HepG2 (cell line): Measurements from ENCODE around the gene HIVEP2. TPM values are rescaled to one million over a fixed set of nuclear protein-coding genes. Genes with fewer than 3 reads are reported as not detected.

Experiments
- ATAC-seq: fragments of 200-7000 bp; cut with Tn5 transposase; 3 replicates; pipeline ENCODE4 v1.9.1; 2020; ENCODE audit warnings: mild to moderate bottlenecking, moderate library complexity
- BruUV-seq: library from RNA; stranded (reverse); fragments of 400-500 nt; replicated peaks from 2 replicates; lab custom pipeline; 2021; lab: Mats Ljungman, UMichigan
- CTCF ChIA-PET: fragments of 300-600 bp; formaldehyde crosslinking; extraction: SDS; loops from one replicate; lab custom pipeline; 2021; ENCODE audit warnings: low total read pairs, inconsistent platforms, low intra/inter-chr PET ratio; lab: Yijun Ruan, JAX
- POLR2A ChIA-PET: fragments of 350-600 bp; sonication (Branson Sonifier 250); formaldehyde crosslinking; loops from one replicate; lab custom pipeline; 2020; ENCODE audit warnings: antibody characterized with exemption, inconsistent platforms; lab: Yijun Ruan, JAX
- DNase-seq: peaks from one replicate; pipeline ENCODE4 v3.0.0-alpha.2; 2015; ENCODE audit warnings: low spot score
- FAIRE-seq: peaks from 3 replicates; lab custom pipeline; 2011; peaks lifted over from hg19 to GRCh38; lab: Jason Lieb, UNC
- H2AFZ ChIP-seq: one replicate; pipeline ENCODE4 v1.6.1; 2011; ENCODE audit warnings: low read length, inconsistent platforms
- H3K27ac ChIP-seq: fragments of 300-600 bp; 3 replicates; pipeline ENCODE4 v1.8.0; 2011; ENCODE audit warnings: mixed run types, mild to moderate bottlenecking, mixed read lengths, low read length, inconsistent platforms; ENCODE audit not compliant: insufficient read depth; ENCODE audit errors: extremely low read length
- H3K27me3 ChIP-seq, 2 experiments: fragments of 200-600 bp in 1 of 2; 2 replicates in 1 of 2; 3 replicates in 1 of 2; pipeline versions ENCODE4 v1.6.0 to v1.8.0; 2011; ENCODE audit warnings: low read length in 2 of 2, mild to moderate bottlenecking in 2 of 2, moderate library complexity in 2 of 2, inconsistent platforms in 1 of 2; ENCODE audit not compliant: insufficient read depth in 2 of 2, control insufficient read depth in 1 of 2
- H3K36me3 ChIP-seq, 2 experiments: fragments of 200-600 bp in 1 of 2; replicated peaks in 1 of 2; 2 replicates in 1 of 2; 3 replicates in 1 of 2; pipeline versions ENCODE4 v1.5.1 to v1.8.0; 2011; ENCODE audit warnings: low read length in 2 of 2, inconsistent platforms in 1 of 2; ENCODE audit not compliant: insufficient read depth in 2 of 2, control insufficient read depth in 1 of 2
- H3K4me1 ChIP-seq: 2 replicates; pipeline ENCODE4 v1.5.1; 2012; ENCODE audit warnings: low read length, inconsistent platforms; ENCODE audit not compliant: insufficient read depth
- H3K4me2 ChIP-seq: 2 replicates; pipeline ENCODE4 v1.6.0; 2011; ENCODE audit warnings: low read depth, low read length, inconsistent platforms
- H3K4me3 ChIP-seq, 3 experiments: fragments of 200-600 bp in 1 of 3; sonication (generic), shearing (Covaris generic) in 1 of 3; replicated peaks in 1 of 3; 2 replicates each; pipeline ENCODE4 v1.5.1; 2011 to 2016; ENCODE audit warnings: low read length in 3 of 3, inconsistent platforms in 2 of 3, low read depth in 2 of 3, mild to moderate bottlenecking in 2 of 3, control low read depth in 1 of 3, mixed read lengths in 1 of 3; ENCODE audit not compliant: insufficient read depth in 1 of 3
- H3K79me2 ChIP-seq: one replicate; pipeline ENCODE4 v1.6.1; 2011; ENCODE audit warnings: low read length, inconsistent platforms; ENCODE audit not compliant: insufficient read depth
- H3K9ac ChIP-seq: 2 replicates; pipeline ENCODE4 v1.6.0; 2011; ENCODE audit warnings: mild to moderate bottlenecking, low read depth, low read length, inconsistent platforms; ENCODE audit not compliant: insufficient read depth
- H3K9me3 ChIP-seq: 2 replicates; pipeline ENCODE4 v1.5.1; 2012; ENCODE audit warnings: mild to moderate bottlenecking, low read length
- H4K20me1 ChIP-seq: 2 replicates; pipeline ENCODE4 v1.6.0; 2011; ENCODE audit warnings: inconsistent platforms, mild to moderate bottlenecking, low read length, moderate library complexity; ENCODE audit not compliant: insufficient read depth
- ARNT ChIP-seq: fragments of 450-650 bp; IDR thresholded peaks from 2 replicates; pipeline ENCODE4 v1.6.1; 2017
- CC2D1A ChIP-seq: sonication (generic); formaldehyde crosslinking; IDR thresholded peaks from 2 replicates; pipeline ENCODE4 v1.8.1; 2023; ENCODE audit warnings: mild to moderate bottlenecking, missing genetic modification reagents
- CCDC6 ChIP-seq: sonication (generic); formaldehyde crosslinking; IDR thresholded peaks from 2 replicates; pipeline ENCODE4 v1.8.1; 2022; ENCODE audit warnings: mild to moderate bottlenecking, missing genetic modification reagents, moderate library complexity
- CEBPB ChIP-seq: IDR thresholded peaks from 2 replicates; pipeline ENCODE4 v1.6.1; 2011; ENCODE audit warnings: low read depth, low read length, improper control_type of control experiment, borderline replicate concordance
- CEBPG ChIP-seq: IDR thresholded peaks from 2 replicates; pipeline ENCODE4 v1.6.1; 2016
- ELF1 ChIP-seq: sonication (generic); formaldehyde crosslinking; IDR thresholded peaks from 2 replicates; pipeline ENCODE4 v1.4.0; 2020; ENCODE audit warnings: missing genetic modification reagents
- FOSL2 ChIP-seq: sonication (generic); formaldehyde crosslinking; IDR thresholded peaks from 2 replicates; pipeline ENCODE4 v1.4.0; 2020; ENCODE audit warnings: missing genetic modification reagents
- KLF6 ChIP-seq: IDR thresholded peaks from 2 replicates; pipeline ENCODE4 v1.8.0; 2016; ENCODE audit warnings: missing biosample characterization, missing genetic modification reagents
- MBD4 ChIP-seq: IDR thresholded peaks from 2 replicates; pipeline ENCODE4 v1.6.1; 2012; ENCODE audit warnings: low read length, inconsistent platforms, borderline replicate concordance
- MIER3 ChIP-seq: IDR thresholded peaks from 2 replicates; pipeline ENCODE4 v1.6.1; 2016; ENCODE audit warnings: missing compliant biosample characterization, borderline replicate concordance
- POLR2AphosphoS2 ChIP-seq: IDR thresholded peaks from 2 replicates; pipeline ENCODE4 v1.6.1; 2011; ENCODE audit warnings: low read depth, low read length, improper control_type of control experiment
- SUZ12 ChIP-seq: fragments of 150-350 bp; IDR thresholded peaks from 2 replicates; pipeline ENCODE4 v1.6.1; 2014; ENCODE audit warnings: low read depth, low read length
- YEATS4 ChIP-seq: sonication (generic); formaldehyde crosslinking; IDR thresholded peaks from 2 replicates; pipeline ENCODE4 v1.4.0; 2020; ENCODE audit warnings: missing genetic modification reagents, borderline replicate concordance
- ZFP37 ChIP-seq: sonication (generic); formaldehyde crosslinking; IDR thresholded peaks from 2 replicates; pipeline ENCODE4 v1.4.0; 2020; ENCODE audit warnings: missing genetic modification reagents, borderline replicate concordance
- ZNF263 ChIP-seq: sonication (generic); formaldehyde crosslinking; IDR thresholded peaks from 2 replicates; pipeline ENCODE4 v1.4.0; 2020; ENCODE audit warnings: missing genetic modification reagents
- ZNF816 ChIP-seq: sonication (generic); formaldehyde crosslinking; IDR thresholded peaks from 2 replicates; pipeline ENCODE4 v1.8.0; 2022; ENCODE audit warnings: missing genetic modification reagents, mild to moderate bottlenecking, borderline replicate concordance
- WGBS: methylation state at CpG from one replicate; pipeline ENCODE4 v1.1.6; 2017; ENCODE audit warnings: low lambda C conversion rate; 5-methylcytosine and 5-hydroxymethylcytosine counted together
- in situ Hi-C: cut with HindIII; loops from 2 replicates; pipeline ENCODE4 v1.10.0; 2017; ENCODE audit warnings: low pct_unique_long_range_greater_than_20kb; ENCODE audit not compliant: extremely low pct_ligation_motif_present
- intact Hi-C: fragments of 100-400 bp; cut with micrococcal nuclease; formaldehyde crosslinking; loops from one replicate; pipeline ENCODE4 v1.10.0; 2022; ENCODE audit not compliant: unreplicated experiment
- polyA plus RNA-seq, 8 experiments: library from polyadenylated mRNA; depleted of rRNA in 3 of 8; stranded (reverse) in 7 of 8; unstranded in 1 of 8; fragments of >200 nt; fragmentation: Illumina TruSeq in 4 of 8; extraction: Trizol in 4 of 8; gene quantifications; 2 replicates each; pipeline versions ENCODE4 v1.2.1 to v1.2.3, GENCODE V29; 2011 to 2016; ENCODE audit warnings: low read depth in 4 of 8, missing spikeins in 1 of 8, mixed read lengths in 1 of 8; ENCODE audit not compliant: insufficient read depth in 1 of 8
- total RNA-seq, 5 experiments: library from RNA; depleted of rRNA; stranded (reverse); fragments of >200 nt; fragmentation: Illumina TruSeq; extraction: Trizol; gene quantifications; 2 replicates each; pipeline ENCODE4 v1.2.3, GENCODE V29; 2016; ENCODE audit warnings: low read depth in 1 of 5
- TF ChIP-seq, protein P1 (sequence below): sonication (generic); formaldehyde crosslinking; IDR thresholded peaks from 2 replicates; pipeline ENCODE4 v1.4.0; 2020; ENCODE audit warnings: low read depth, missing genetic modification reagents
- TF ChIP-seq, protein P2 (sequence below): sonication (generic); formaldehyde crosslinking; conservative IDR thresholded peaks from 2 replicates; pipeline ENCODE4 v1.4.0; 2020; ENCODE audit warnings: missing genetic modification reagents
- TF ChIP-seq, protein P3 (sequence below): sonication (generic); formaldehyde crosslinking; IDR thresholded peaks from 2 replicates; pipeline ENCODE4 v1.4.0; 2020; ENCODE audit warnings: low read depth, mild to moderate bottlenecking, missing genetic modification reagents

Gene HIVEP2
- total and polyA plus RNA-seq, 2 of the 13 experiments (the other 11 are each of a cell fraction or from before 2014, with no cell fraction given), result 3.4 to 12.9 TPM

DNA sequence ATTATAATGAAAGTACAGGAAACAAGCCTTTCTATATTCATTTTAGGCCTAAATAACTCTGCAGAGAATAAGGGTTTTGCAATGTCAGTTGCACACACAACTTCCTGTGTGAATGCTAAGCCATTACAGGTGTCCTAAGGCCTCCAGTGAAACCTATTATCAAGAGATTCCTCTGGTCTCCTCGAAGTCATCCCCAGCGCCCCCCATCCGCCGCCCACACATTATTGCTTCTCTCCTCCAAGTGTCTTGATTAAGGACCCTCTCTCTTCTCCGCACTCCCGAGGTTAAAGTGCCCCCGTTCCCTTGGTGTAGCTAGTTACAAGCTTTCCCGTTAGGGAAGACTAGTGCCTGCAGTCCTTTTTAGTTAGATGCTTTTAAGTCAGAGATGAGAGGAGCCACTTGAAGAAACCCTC is 1.3 kb downstream of the HIVEP2 start:
- ATAC-seq (no peak), FAIRE-seq (peak; percentile 12), DNase-seq (peak; percentile 38)
- intact Hi-C loops, result loop anchor here (1.0 to 10.0 kb wide), 5 partner anchors 17 to 451 kb away; no protein-coding TSS in a partner anchor
- peak overlapping the region; percentile 78 to 99 (median 89) for H3K4me3 ChIP-seq
- H3K36me3 ChIP-seq, result no peaks in the 10 kb centered on the region
- H3K27ac ChIP-seq, result peak overlapping the region; percentile 97
- peaks cover 0 to 4% of the 10 kb centered on the region in 2 experiments; a peak in 3 of 5 replicates for H3K27me3 ChIP-seq
- H3K4me1 ChIP-seq, result peaks cover 35% of the 10 kb centered on the region
- WGBS, result 2% methylated on average over 8 of the region's 8 CpGs
- peaks cover 30% of the 10 kb centered on the region; the same call in 1 of the 2 replicates for H4K20me1 ChIP-seq
- H3K9ac ChIP-seq, result peak overlapping the region; percentile 99
- CTCF ChIA-PET, result no interaction called here
- BruUV-seq, result TSS peak; percentile 53
- H3K79me2 ChIP-seq, result peaks cover 56% of the 10 kb centered on the region
- in situ Hi-C loops, result loop anchor here (10.0 kb wide), 1 partner anchor 471 kb away; no protein-coding TSS in a partner anchor
- H3K4me2 ChIP-seq, result peak overlapping the region; percentile 96
- H2AFZ ChIP-seq, result no peak overlapping the region
- POLR2A ChIA-PET, result interaction anchor here (1.7 to 2.3 kb wide), 2 partner anchors 17 to 58 kb away, joined by 5 to 17 read pairs; no protein-coding TSS in a partner anchor
- H3K9me3 ChIP-seq, result no peaks in the 10 kb centered on the region
- TF ChIP-seq ZNF263 (CRISPR knock-in tag) (peak; percentile 69), YEATS4 (CRISPR knock-in tag) (no peak), ARNT (no peak), POLR2AphosphoS2 (0 out of 2 replicates have a peak, but pooled peaks have one; percentile 15), CCDC6 (CRISPR knock-in tag) (0 out of 2 replicates have a peak, but pooled peaks have one; percentile 38), FOSL2 (CRISPR knock-in tag) (no peak), CEBPB (peak; percentile 72), SUZ12 (no peak), ZNF816 (CRISPR knock-in tag) (0 out of 2 replicates have a peak, but pooled peaks have one; percentile 7), CC2D1A (no peak), MBD4 (peak; percentile 38; the same call in 1 of the 2 replicates), ZFP37 (CRISPR knock-in tag) (no peak), ELF1 (no peak), CEBPG (CRISPR knock-in tag) (peak; percentile 41; the same call in 1 of the 2 replicates), KLF6 (CRISPR knock-in tag) (no peak), MIER3 (0 out of 2 replicates have a peak, but pooled peaks have one; percentile 12)
- TF ChIP-seq, protein P1, sequence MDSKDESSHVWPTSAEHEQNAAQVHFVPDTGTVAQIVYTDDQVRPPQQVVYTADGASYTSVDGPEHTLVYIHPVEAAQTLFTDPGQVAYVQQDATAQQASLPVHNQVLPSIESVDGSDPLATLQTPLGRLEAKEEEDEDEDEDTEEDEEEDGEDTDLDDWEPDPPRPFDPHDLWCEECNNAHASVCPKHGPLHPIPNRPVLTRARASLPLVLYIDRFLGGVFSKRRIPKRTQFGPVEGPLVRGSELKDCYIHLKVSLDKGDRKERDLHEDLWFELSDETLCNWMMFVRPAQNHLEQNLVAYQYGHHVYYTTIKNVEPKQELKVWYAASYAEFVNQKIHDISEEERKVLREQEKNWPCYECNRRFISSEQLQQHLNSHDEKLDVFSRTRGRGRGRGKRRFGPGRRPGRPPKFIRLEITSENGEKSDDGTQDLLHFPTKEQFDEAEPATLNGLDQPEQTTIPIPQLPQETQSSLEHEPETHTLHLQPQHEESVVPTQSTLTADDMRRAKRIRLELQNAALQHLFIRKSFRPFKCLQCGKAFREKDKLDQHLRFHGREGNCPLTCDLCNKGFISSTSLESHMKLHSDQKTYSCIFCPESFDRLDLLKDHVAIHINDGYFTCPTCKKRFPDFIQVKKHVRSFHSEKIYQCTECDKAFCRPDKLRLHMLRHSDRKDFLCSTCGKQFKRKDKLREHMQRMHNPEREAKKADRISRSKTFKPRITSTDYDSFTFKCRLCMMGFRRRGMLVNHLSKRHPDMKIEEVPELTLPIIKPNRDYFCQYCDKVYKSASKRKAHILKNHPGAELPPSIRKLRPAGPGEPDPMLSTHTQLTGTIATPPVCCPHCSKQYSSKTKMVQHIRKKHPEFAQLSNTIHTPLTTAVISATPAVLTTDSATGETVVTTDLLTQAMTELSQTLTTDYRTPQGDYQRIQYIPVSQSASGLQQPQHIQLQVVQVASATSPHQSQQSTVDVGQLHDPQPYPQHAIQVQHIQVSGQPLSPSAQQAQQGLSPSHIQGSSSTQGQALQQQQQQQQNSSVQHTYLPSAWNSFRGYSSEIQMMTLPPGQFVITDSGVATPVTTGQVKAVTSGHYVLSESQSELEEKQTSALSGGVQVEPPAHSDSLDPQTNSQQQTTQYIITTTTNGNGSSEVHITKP (CRISPR knock-in tag), result 0 out of 2 replicates have a peak, but pooled peaks have one; percentile 0
- TF ChIP-seq, protein P2, sequence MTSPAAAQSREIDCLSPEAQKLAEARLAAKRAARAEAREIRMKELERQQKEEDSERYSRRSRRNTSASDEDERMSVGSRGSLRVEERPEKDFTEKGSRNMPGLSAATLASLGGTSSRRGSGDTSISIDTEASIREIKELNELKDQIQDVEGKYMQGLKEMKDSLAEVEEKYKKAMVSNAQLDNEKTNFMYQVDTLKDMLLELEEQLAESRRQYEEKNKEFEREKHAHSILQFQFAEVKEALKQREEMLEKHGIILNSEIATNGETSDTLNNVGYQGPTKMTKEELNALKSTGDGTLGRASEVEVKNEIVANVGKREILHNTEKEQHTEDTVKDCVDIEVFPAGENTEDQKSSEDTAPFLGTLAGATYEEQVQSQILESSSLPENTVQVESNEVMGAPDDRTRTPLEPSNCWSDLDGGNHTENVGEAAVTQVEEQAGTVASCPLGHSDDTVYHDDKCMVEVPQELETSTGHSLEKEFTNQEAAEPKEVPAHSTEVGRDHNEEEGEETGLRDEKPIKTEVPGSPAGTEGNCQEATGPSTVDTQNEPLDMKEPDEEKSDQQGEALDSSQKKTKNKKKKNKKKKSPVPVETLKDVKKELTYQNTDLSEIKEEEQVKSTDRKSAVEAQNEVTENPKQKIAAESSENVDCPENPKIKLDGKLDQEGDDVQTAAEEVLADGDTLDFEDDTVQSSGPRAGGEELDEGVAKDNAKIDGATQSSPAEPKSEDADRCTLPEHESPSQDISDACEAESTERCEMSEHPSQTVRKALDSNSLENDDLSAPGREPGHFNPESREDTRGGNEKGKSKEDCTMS (CRISPR knock-in tag), result no peak
- TF ChIP-seq, protein P3, sequence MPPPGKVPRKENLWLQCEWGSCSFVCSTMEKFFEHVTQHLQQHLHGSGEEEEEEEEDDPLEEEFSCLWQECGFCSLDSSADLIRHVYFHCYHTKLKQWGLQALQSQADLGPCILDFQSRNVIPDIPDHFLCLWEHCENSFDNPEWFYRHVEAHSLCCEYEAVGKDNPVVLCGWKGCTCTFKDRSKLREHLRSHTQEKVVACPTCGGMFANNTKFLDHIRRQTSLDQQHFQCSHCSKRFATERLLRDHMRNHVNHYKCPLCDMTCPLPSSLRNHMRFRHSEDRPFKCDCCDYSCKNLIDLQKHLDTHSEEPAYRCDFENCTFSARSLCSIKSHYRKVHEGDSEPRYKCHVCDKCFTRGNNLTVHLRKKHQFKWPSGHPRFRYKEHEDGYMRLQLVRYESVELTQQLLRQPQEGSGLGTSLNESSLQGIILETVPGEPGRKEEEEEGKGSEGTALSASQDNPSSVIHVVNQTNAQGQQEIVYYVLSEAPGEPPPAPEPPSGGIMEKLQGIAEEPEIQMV (CRISPR knock-in tag), result peak; percentile 9; the same call in 1 of the 2 replicates
